Stimulated activated naive CD4-positive, alpha-beta T cell (primary cell): Measurements from ENCODE around the gene SAG.

Source experiments
- DNase-seq, 6 experiments: peaks; one replicate each; lab custom pipeline; 2025; lab: John Stamatoyannopoulos, UW

Gene SAG

GRCh38 chr2:233380132-233380895 is 72.7 kb downstream of the SAG start:
- DNase-seq: no peak

GRCh38 chr2:233380995-233381637 is 73.5 kb downstream of the SAG start:
- DNase-seq: no peak

GRCh38 chr2:233381638-233381995 is 74.0 kb downstream of the SAG start:
- no peak for DNase-seq

GRCh38 chr2:233384015-233384414 is 76.4 kb downstream of the SAG start:
- DNase-seq: no peak

- no peak for DNase-seq
Measured at GRCh38 chr2:233384811-233385488, 77.3 kb downstream of the SAG start.

GRCh38 chr2:233385489-233386044 is 78.0 kb downstream of the SAG start:
- peak in 5 of 6 experiments; percentile 4 to 65 (median 54) for DNase-seq

GRCh38 chr2:233386382-233387041 is 78.9 kb downstream of the SAG start:
- DNase-seq: no peak

- DNase-seq: no peak
Measured at GRCh38 chr2:233387225-233387624, 79.6 kb downstream of the SAG start.

- DNase-seq: no peak
Measured at GRCh38 chr2:233387667-233388528, 80.3 kb downstream of the SAG start.

- no peak for DNase-seq
Measured at GRCh38 chr2:233389601-233390125, 82.0 kb downstream of the SAG start.

- no peak for DNase-seq
Measured at GRCh38 chr2:233395687-233396086, 88.1 kb downstream of the SAG start.
